ENCODE results near the gene ARHGAP32. TPM values are rescaled to one million over a fixed set of nuclear protein-coding genes. Genes with fewer than 3 reads are reported as not detected.
"Not testable (repeated sequence)": the region's sequence is repeated elsewhere in the genome, so short reads cannot be mapped to it uniquely, and the experiment has no call there.

ARHGAP32 gene
- total and polyA plus RNA-seq, 2 experiments from 2014 or later, result 4.0 to 13.0 TPM

DNA sequence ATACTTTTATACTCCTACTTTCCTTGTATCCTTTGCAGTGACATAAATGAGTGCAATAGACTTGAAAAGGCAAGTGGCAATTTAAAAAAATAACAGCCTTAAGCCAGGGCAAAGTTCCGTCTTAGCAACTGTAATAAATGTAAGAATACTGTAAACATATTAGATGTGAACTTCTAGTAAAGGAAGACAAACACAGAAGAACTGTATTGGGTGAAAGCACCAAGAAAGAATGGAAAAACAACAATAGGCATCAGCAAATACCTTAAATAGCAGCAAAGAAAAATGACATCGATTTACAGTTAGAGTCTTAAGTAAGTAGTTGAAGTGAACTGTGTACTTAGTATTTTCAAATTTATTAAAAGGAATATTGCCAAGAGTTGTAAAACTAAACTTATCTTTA is 174.0 kb downstream of the ARHGAP32 start:
- no peak overlapping the region for H3K4me3 ChIP-seq
- no peak for DNase-seq (ENCODE audit: low read depth in 1 of 2, low spot score in 1 of 2)
- no peaks in the 10 kb centered on the region for H3K9me3 ChIP-seq (ENCODE audit: low read depth)
- no peaks in the 10 kb centered on the region for H3K27me3 ChIP-seq
- no peaks in the 10 kb centered on the region for H3K4me1 ChIP-seq (ENCODE audit: low read depth)
- TF ChIP-seq, protein P1, sequence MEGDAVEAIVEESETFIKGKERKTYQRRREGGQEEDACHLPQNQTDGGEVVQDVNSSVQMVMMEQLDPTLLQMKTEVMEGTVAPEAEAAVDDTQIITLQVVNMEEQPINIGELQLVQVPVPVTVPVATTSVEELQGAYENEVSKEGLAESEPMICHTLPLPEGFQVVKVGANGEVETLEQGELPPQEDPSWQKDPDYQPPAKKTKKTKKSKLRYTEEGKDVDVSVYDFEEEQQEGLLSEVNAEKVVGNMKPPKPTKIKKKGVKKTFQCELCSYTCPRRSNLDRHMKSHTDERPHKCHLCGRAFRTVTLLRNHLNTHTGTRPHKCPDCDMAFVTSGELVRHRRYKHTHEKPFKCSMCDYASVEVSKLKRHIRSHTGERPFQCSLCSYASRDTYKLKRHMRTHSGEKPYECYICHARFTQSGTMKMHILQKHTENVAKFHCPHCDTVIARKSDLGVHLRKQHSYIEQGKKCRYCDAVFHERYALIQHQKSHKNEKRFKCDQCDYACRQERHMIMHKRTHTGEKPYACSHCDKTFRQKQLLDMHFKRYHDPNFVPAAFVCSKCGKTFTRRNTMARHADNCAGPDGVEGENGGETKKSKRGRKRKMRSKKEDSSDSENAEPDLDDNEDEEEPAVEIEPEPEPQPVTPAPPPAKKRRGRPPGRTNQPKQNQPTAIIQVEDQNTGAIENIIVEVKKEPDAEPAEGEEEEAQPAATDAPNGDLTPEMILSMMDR (IDR thresholded peaks at IDR 0.05; ENCODE audit: low read depth, low read length), result no peak
- no peak overlapping the region for H3K27ac ChIP-seq
- no peaks in the 10 kb centered on the region for H3K36me3 ChIP-seq

DNA sequence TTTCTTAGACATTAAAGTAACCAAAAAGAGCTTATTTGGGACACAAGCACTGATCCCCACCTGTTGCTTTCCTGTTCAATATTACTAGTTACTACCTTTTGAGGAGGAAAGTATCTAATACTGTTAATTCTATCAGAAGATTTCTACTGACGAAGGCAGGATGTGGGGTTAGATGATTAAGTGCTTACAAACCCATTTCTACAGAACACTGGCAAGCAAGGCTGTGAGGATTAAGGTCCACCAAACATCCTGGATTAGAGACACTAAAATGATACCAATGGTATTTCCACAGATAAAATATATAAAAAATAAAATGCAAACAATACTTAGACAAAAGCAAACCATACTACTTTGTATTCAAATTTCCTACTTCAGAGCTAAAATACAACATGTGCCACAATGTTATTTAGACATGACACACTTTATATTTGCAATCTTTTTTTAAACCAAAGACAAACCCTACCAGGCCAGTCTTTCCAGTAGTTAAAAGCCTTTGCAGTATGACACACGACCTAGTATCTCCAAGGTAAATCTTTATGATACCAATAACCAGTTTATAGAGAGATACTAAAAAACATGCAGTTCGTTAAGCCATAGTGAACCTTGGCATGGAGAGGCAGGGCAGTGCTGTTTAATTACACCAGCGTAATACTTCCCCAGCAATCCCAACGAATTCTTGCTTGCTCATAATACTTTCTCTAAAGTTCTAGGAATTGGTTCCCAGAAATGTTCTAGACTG is 178.2 kb downstream of the ARHGAP32 start:
- Histone ChIP-seq H3K4me1 (ENCODE audit: low read depth) (no peaks in the 10 kb centered on the region), H3K27me3 (no peaks in the 10 kb centered on the region), H3K4me3 (no peak overlapping the region), H3K36me3 (no peaks in the 10 kb centered on the region), H3K27ac (no peak overlapping the region), H3K9me3 (ENCODE audit: low read depth) (no peaks in the 10 kb centered on the region)
- TF ChIP-seq, protein P1 (IDR thresholded peaks at IDR 0.05; ENCODE audit: low read depth, low read length), result no peak
- no peak for DNase-seq (ENCODE audit: low read depth in 1 of 2, low spot score in 1 of 2)

DNA sequence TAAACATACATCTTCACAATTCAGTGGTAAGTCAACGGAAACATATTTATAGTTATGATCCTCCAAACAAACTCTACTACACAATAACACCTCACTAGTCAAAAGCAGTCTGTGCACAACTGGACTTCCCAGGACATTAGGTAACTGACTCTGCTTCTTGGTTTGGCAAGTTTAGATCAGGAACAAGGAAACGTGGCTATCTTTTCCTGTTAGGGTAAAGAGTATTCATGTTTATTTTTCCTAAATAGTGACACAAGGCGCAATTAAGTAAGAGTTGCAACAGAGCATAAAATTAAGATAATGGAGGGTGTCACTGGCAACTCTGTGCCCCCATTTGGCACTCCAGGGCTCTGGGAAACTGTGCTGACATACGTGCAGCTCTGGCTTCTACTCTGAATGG is 179.2 kb downstream of the ARHGAP32 start:
- H3K9me3 ChIP-seq (ENCODE audit: low read depth), result no peaks in the 10 kb centered on the region
- H3K4me3 ChIP-seq, result no peak overlapping the region
- no peaks in the 10 kb centered on the region for H3K27me3 ChIP-seq
- no peak for DNase-seq (ENCODE audit: low read depth in 1 of 2, low spot score in 1 of 2)
- TF ChIP-seq, protein P1 (IDR thresholded peaks at IDR 0.05; ENCODE audit: low read depth, low read length), result no peak
- H3K27ac ChIP-seq, result no peak overlapping the region
- H3K4me1 ChIP-seq (ENCODE audit: low read depth), result no peaks in the 10 kb centered on the region
- no peaks in the 10 kb centered on the region for H3K36me3 ChIP-seq

DNA sequence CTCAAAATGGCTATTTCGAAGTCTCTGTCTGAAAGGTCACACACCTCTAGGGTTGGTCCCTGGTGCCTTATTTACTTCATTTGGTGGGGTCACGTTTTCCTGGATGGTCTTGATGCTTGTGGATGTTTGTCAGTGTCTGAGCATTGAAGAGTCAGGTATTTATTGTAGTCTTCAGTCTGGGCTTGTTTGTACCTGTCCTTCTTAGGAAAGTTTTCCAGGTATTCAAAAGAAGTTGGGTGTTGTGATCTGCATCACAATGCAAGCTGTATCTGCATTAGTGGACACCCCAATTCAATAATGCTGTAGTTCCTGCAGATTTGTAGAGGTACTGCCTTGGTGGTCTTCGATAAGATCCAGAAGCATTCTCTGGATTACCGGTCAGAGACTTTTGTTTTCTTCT is 186.0 kb downstream of the ARHGAP32 start:
- TF ChIP-seq, protein P1 (IDR thresholded peaks at IDR 0.05; ENCODE audit: low read depth, low read length), result no peak
- no peaks in the 10 kb centered on the region for H3K27me3 ChIP-seq
- no peaks in the 10 kb centered on the region for H3K4me1 ChIP-seq (ENCODE audit: low read depth)
- H3K27ac ChIP-seq, result no peak overlapping the region
- H3K36me3 ChIP-seq, result no peaks in the 10 kb centered on the region
- H3K4me3 ChIP-seq, result no peak overlapping the region
- no peaks in the 10 kb centered on the region for H3K9me3 ChIP-seq (ENCODE audit: low read depth)
- no peak for DNase-seq (ENCODE audit: low read depth in 1 of 2, low spot score in 1 of 2)

DNA sequence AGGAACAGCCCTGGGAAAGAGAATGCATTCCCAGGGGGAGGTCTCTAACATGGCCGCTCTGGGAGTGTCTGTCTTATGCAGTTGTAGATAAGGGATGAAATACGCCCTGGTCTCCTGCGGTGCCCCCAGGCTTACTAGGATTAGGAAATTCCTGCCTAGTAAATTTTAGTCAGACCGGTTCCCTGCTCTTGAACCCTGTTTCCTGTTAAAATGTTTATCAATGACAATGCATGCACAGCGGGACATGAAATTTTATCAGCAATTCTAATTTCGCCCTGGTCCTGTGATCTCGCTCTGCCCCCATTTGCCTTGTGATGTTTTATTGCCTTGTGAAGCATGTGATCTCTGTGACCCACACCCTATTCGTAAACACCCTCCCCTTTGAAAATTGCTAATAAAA is 193.0 kb downstream of the ARHGAP32 start:
- DNase-seq (ENCODE audit: low read depth in 1 of 2, low spot score in 1 of 2); H3K4me3 ChIP-seq; H3K27ac ChIP-seq; H3K36me3 ChIP-seq; H3K4me1 ChIP-seq (ENCODE audit: low read depth); H3K27me3 ChIP-seq; H3K9me3 ChIP-seq (ENCODE audit: low read depth): not testable (repeated sequence)

DNA sequence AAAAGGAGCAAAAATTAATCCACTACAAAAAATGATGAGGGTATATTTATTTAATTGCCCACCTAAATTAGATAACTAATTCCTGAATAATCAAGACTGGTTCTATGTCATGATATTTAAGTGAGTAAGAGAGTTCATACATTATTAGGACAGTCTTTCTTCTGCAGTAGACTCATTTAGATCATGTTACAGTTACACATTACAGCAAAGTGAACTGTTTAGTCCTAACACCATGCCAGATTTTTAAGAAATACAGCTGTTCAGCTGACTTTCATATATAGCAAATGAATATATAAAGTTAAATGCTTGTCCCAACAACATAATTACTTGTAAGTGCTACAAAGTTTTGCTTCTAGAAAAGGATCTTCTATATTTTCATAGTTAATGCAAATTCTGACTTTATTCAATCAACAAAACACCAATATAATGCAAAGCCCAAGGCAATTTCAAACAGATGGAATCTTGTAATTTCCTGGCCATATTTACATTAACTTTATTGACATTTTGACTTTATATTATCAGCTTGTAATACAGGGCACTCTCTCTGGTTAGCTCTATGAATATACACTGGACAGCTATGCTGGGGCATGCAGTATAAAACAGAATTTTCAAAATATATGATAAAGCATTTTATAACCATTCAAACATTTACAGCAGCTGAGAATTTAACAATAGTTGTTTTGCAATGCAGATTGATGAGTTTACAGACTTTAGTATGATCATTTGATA is 203.7 kb downstream of the ARHGAP32 start:
- no peaks in the 10 kb centered on the region for H3K27me3 ChIP-seq
- TF ChIP-seq, protein P1 (IDR thresholded peaks at IDR 0.05; ENCODE audit: low read depth, low read length), result no peak
- DNase-seq (ENCODE audit: low read depth in 1 of 2, low spot score in 1 of 2), result no peak
- no peaks in the 10 kb centered on the region for H3K36me3 ChIP-seq
- no peaks in the 10 kb centered on the region for H3K4me1 ChIP-seq (ENCODE audit: low read depth)
- H3K4me3 ChIP-seq, result no peak overlapping the region
- H3K27ac ChIP-seq, result no peak overlapping the region
- no peaks in the 10 kb centered on the region for H3K9me3 ChIP-seq (ENCODE audit: low read depth)

Measured in cardiac muscle cell (in vitro differentiated cells and primary cell).